Mesenchymal stem cell (in vitro differentiated cells and primary cell): ENCODE measurements around the gene UCHL1.
"Not testable (repeated sequence)": the region's sequence is repeated elsewhere in the genome, so short reads cannot be mapped to it uniquely, and the experiment has no call there.

Experiments
- DNase-seq: peaks from one replicate; pipeline ENCODE4 v3.0.0-alpha.2; 2013
- H2AFZ ChIP-seq: one replicate; pipeline ENCODE4 v1.6.1; 2013; ENCODE audit warnings: low read depth, mild to moderate bottlenecking, control low read depth, inconsistent platforms, low read length, moderate library complexity
- H2AK5ac ChIP-seq: 2 replicates; pipeline ENCODE4 v1.6.1; 2013; ENCODE audit warnings: low read length, moderate library complexity, mild to moderate bottlenecking, inconsistent platforms; ENCODE audit not compliant: severe bottlenecking
- H2BK120ac ChIP-seq: one replicate; pipeline ENCODE4 v1.6.1; 2013; ENCODE audit warnings: low read depth, mild to moderate bottlenecking, inconsistent platforms, low read length, moderate library complexity
- H2BK12ac ChIP-seq, 2 experiments: one replicate each; pipeline ENCODE4 v1.6.1; 2013; ENCODE audit warnings: inconsistent platforms in 2 of 2, low read length in 2 of 2, mild to moderate bottlenecking in 2 of 2, moderate library complexity in 2 of 2, control low read depth in 1 of 2
- H2BK15ac ChIP-seq: one replicate; pipeline ENCODE4 v1.6.1; 2013; ENCODE audit warnings: mild to moderate bottlenecking, low read depth, inconsistent platforms; ENCODE audit not compliant: poor library complexity, severe bottlenecking
- H2BK5ac ChIP-seq: 2 replicates; pipeline ENCODE4 v1.6.1; 2013; ENCODE audit warnings: low read depth, mild to moderate bottlenecking, low read length, control low read depth, inconsistent platforms; ENCODE audit not compliant: poor library complexity, severe bottlenecking
- H3K14ac ChIP-seq, 2 experiments: one replicate each; pipeline ENCODE4 v1.6.1; 2013; ENCODE audit warnings: inconsistent platforms in 2 of 2, low read length in 2 of 2, control low read depth in 1 of 2, mild to moderate bottlenecking in 1 of 2, moderate library complexity in 1 of 2
- H3K18ac ChIP-seq, 2 experiments: one replicate each; pipeline ENCODE4 v1.6.1; 2013; ENCODE audit warnings: inconsistent platforms in 2 of 2, low read length in 2 of 2, control low read depth in 1 of 2, low read depth in 1 of 2, mild to moderate bottlenecking in 1 of 2
- H3K23ac ChIP-seq, 2 experiments: one replicate each; pipeline ENCODE4 v1.6.1; 2013; ENCODE audit warnings: inconsistent platforms in 2 of 2, low read length in 2 of 2, mild to moderate bottlenecking in 2 of 2, moderate library complexity in 2 of 2, control low read depth in 1 of 2
- H3K27ac ChIP-seq: 2 replicates; pipeline ENCODE4 v1.5.1; 2013; ENCODE audit warnings: mild to moderate bottlenecking, moderate library complexity, low read length, control low read depth, inconsistent platforms; ENCODE audit not compliant: poor library complexity, severe bottlenecking
- H3K27me3 ChIP-seq, 2 experiments: 2 replicates each; pipeline versions ENCODE4 v1.6.1 to v1.7.0; 2013; ENCODE audit warnings: low read length in 2 of 2, mild to moderate bottlenecking in 2 of 2, moderate library complexity in 2 of 2, control low read depth in 1 of 2, inconsistent platforms in 1 of 2; ENCODE audit not compliant: control insufficient read depth in 1 of 2, insufficient read depth in 1 of 2
- H3K36me3 ChIP-seq, 2 experiments: 2 replicates each; pipeline versions ENCODE4 v1.6.1 to v1.7.0; 2013; ENCODE audit warnings: low read length in 2 of 2, control low read depth in 1 of 2, inconsistent platforms in 1 of 2, low read depth in 1 of 2, mild to moderate bottlenecking in 1 of 2; ENCODE audit not compliant: insufficient read depth in 2 of 2, control insufficient read depth in 1 of 2
- H3K4ac ChIP-seq, 2 experiments: one replicate each; pipeline ENCODE4 v1.6.1; 2013; ENCODE audit warnings: inconsistent platforms in 2 of 2, low read length in 2 of 2, mild to moderate bottlenecking in 2 of 2, moderate library complexity in 2 of 2, control low read depth in 1 of 2, low read depth in 1 of 2
- H3K4me1 ChIP-seq: 2 replicates; pipeline ENCODE4 v1.6.1; 2013; ENCODE audit warnings: low read depth, low read length, control low read depth; ENCODE audit not compliant: control insufficient read depth, insufficient read depth
- H3K4me2 ChIP-seq: 2 replicates; pipeline ENCODE4 v1.6.1; 2013; ENCODE audit warnings: low read length, mild to moderate bottlenecking, inconsistent platforms; ENCODE audit not compliant: poor library complexity, severe bottlenecking
- H3K4me3 ChIP-seq, 2 experiments: 2 replicates each; pipeline versions ENCODE4 v1.5.1 to v1.7.0; 2013; ENCODE audit warnings: low read length in 2 of 2, mild to moderate bottlenecking in 2 of 2, control low read depth in 1 of 2, low read depth in 1 of 2; ENCODE audit not compliant: insufficient read depth in 1 of 2
- H3K79me1 ChIP-seq: replicated peaks from 2 replicates; pipeline ENCODE4 v1.6.1; 2013; ENCODE audit warnings: mild to moderate bottlenecking, control low read depth, low read length, inconsistent platforms; ENCODE audit not compliant: poor library complexity, severe bottlenecking
- H3K9ac ChIP-seq: 2 replicates; pipeline ENCODE4 v1.7.0; 2013; ENCODE audit warnings: mild to moderate bottlenecking, low read length, moderate library complexity
- H3K9me3 ChIP-seq: 2 replicates; pipeline ENCODE4 v1.7.0; 2013; ENCODE audit warnings: mild to moderate bottlenecking, low read length; ENCODE audit not compliant: control insufficient read depth
- H4K8ac ChIP-seq: one replicate; pipeline ENCODE4 v1.6.1; 2013; ENCODE audit warnings: inconsistent platforms, mild to moderate bottlenecking, low read length, moderate library complexity
- H4K91ac ChIP-seq: one replicate; pipeline ENCODE4 v1.6.1; 2013; ENCODE audit warnings: mild to moderate bottlenecking, low read length, inconsistent platforms
- WGBS: methylation state at CpG from one replicate; pipeline ENCODE4 v1.1.7; 2013; ENCODE audit warnings: mixed read lengths; 5-methylcytosine and 5-hydroxymethylcytosine counted together

Gene UCHL1

GRCh38 chr4:41305476-41305875 is 48.7 kb downstream of the UCHL1 start:
- Histone ChIP-seq H2BK120ac (no peak overlapping the region), H2AFZ (no peak overlapping the region), H3K4me1 (no peaks in the 10 kb centered on the region), H2BK5ac (no peak overlapping the region), H3K9ac (no peak overlapping the region), H3K4me3 (no peak overlapping the region), H3K79me1 (no peaks in the 10 kb centered on the region), H3K27me3 (peaks cover 5 to 15% of the 10 kb centered on the region in 2 experiments), H3K27ac (no peak overlapping the region), H3K9me3 (peaks cover 4% of the 10 kb centered on the region), H2BK12ac (no peak overlapping the region), H3K14ac (no peak overlapping the region), H3K36me3 (no peaks in the 10 kb centered on the region), H2BK15ac (no peak overlapping the region), H4K8ac (no peak overlapping the region), H3K4ac (no peak overlapping the region), H3K23ac (no peak overlapping the region), H3K4me2 (no peak overlapping the region), H2AK5ac (no peak overlapping the region), H4K91ac (no peak overlapping the region), H3K18ac (no peak overlapping the region)
- no peak for DNase-seq
- 94% methylated on average over 3 of the region's 3 CpGs for whole genome bisulfite sequencing

- no peak for DNase-seq
- no peak overlapping the region for H3K23ac ChIP-seq
- WGBS, result no CpG with 5 or more reads among the region's 1 CpG
- no peak overlapping the region for H3K18ac ChIP-seq
- H2AK5ac ChIP-seq, result no peak overlapping the region
- H2BK12ac ChIP-seq, result no peak overlapping the region
- H3K9me3 ChIP-seq, result peaks cover 4% of the 10 kb centered on the region
- H3K9ac ChIP-seq, result no peak overlapping the region
- no peak overlapping the region for H2BK120ac ChIP-seq
- H3K27ac ChIP-seq, result no peak overlapping the region
- peaks cover 5 to 15% of the 10 kb centered on the region in 2 experiments for H3K27me3 ChIP-seq
- H3K36me3 ChIP-seq, result no peaks in the 10 kb centered on the region
- H2BK15ac ChIP-seq, result no peak overlapping the region
- H2AFZ ChIP-seq, result no peak overlapping the region
- H3K14ac ChIP-seq, result no peak overlapping the region
- H3K4me1 ChIP-seq, result no peaks in the 10 kb centered on the region
- no peak overlapping the region for H4K91ac ChIP-seq
- no peak overlapping the region for H3K4me2 ChIP-seq
- H2BK5ac ChIP-seq, result no peak overlapping the region
- no peak overlapping the region for H3K4ac ChIP-seq
- H4K8ac ChIP-seq, result no peak overlapping the region
- H3K4me3 ChIP-seq, result no peak overlapping the region
- H3K79me1 ChIP-seq, result no peaks in the 10 kb centered on the region
These were observed 50.9 kb downstream of the UCHL1 start for GRCh38 chr4:41307638-41308037.

- Histone ChIP-seq H3K9me3 (peaks cover 4% of the 10 kb centered on the region), H3K79me1 (no peaks in the 10 kb centered on the region), H3K36me3 (no peaks in the 10 kb centered on the region), H4K8ac (no peak overlapping the region), H2AFZ (no peak overlapping the region), H3K4ac (no peak overlapping the region), H3K14ac (no peak overlapping the region), H3K4me3 (no peak overlapping the region), H2AK5ac (no peak overlapping the region), H2BK12ac (no peak overlapping the region), H3K27ac (no peak overlapping the region), H3K4me2 (no peak overlapping the region), H2BK15ac (no peak overlapping the region), H3K9ac (no peak overlapping the region), H3K4me1 (no peaks in the 10 kb centered on the region), H3K23ac (no peak overlapping the region), H3K18ac (no peak overlapping the region), H2BK120ac (no peak overlapping the region), H2BK5ac (no peak overlapping the region), H4K91ac (no peak overlapping the region), H3K27me3 (peaks cover 5 to 15% of the 10 kb centered on the region in 2 experiments)
- WGBS, result 73% methylated on average over 2 of the region's 2 CpGs
- DNase-seq, result no peak
These were observed 51.7 kb downstream of the UCHL1 start for GRCh38 chr4:41308398-41308797.

- H3K36me3 ChIP-seq, H2AFZ ChIP-seq, H3K27me3 ChIP-seq, H2BK120ac ChIP-seq, H3K4ac ChIP-seq, H2BK12ac ChIP-seq, H3K4me1 ChIP-seq, H3K27ac ChIP-seq, H4K8ac ChIP-seq, H2AK5ac ChIP-seq, H4K91ac ChIP-seq, H3K9ac ChIP-seq, H3K23ac ChIP-seq, H2BK15ac ChIP-seq, H3K9me3 ChIP-seq, H2BK5ac ChIP-seq, H3K18ac ChIP-seq, DNase-seq, H3K14ac ChIP-seq, H3K4me2 ChIP-seq, H3K4me3 ChIP-seq, H3K79me1 ChIP-seq: not testable (repeated sequence)
- 95% methylated on average over 10 of the region's 14 CpGs for WGBS
These were observed 58.7 kb downstream of the UCHL1 start for GRCh38 chr4:41315426-41315825.
